LNCAP (cell line): ENCODE measurements around the gene TFDP3.

Experiments
- TF ChIP-seq, protein P1 (sequence below): fragments of 450-650 bp; IDR thresholded peaks from 2 replicates; pipeline ENCODE4 v1.5.1; 2017; ENCODE audit warnings: mild to moderate bottlenecking

Gene TFDP3

DNA sequence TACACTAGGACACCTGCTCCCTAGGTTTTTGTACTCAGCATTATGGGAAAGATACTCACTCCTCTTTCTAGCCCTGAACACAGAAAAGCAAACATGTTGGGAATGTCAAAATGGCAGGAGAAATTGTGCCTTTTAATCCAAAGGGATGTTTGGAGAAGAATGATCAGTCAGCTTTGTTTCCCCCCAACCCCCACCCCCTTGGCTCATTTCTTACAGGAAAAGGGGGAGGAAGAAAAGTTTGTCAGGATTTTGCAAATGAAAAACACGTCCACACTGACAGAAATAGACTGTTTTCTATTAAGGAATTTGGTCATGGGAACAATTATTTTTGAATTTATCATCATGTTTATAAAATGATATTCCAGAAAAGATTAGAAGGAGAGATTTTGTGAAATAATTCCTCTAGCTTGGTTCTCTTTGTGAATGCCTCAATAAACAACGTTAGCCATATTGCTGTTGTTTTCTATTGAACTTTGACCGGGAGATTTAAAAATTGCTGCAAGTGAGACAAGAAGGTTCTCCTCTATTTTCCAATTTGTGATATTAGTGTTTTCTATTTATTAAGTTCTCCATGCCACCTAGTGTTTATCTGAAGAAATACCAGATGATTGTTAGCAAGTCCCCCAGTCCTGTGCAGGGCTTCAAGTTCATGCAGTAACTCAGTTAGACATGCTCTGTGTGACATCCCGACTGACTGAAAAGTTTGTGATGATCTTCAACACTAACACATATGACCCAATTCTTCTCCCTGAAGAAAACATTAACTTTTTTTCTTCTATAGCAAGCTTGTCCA lies 31.3 kb upstream of the TFDP3 start:
- TF ChIP-seq, protein P1, sequence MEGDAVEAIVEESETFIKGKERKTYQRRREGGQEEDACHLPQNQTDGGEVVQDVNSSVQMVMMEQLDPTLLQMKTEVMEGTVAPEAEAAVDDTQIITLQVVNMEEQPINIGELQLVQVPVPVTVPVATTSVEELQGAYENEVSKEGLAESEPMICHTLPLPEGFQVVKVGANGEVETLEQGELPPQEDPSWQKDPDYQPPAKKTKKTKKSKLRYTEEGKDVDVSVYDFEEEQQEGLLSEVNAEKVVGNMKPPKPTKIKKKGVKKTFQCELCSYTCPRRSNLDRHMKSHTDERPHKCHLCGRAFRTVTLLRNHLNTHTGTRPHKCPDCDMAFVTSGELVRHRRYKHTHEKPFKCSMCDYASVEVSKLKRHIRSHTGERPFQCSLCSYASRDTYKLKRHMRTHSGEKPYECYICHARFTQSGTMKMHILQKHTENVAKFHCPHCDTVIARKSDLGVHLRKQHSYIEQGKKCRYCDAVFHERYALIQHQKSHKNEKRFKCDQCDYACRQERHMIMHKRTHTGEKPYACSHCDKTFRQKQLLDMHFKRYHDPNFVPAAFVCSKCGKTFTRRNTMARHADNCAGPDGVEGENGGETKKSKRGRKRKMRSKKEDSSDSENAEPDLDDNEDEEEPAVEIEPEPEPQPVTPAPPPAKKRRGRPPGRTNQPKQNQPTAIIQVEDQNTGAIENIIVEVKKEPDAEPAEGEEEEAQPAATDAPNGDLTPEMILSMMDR = no peak

GRCh38 chrX:133248177-133248576 lies 30.0 kb upstream of the TFDP3 start:
- TF ChIP-seq, protein P1 = no peak

DNA sequence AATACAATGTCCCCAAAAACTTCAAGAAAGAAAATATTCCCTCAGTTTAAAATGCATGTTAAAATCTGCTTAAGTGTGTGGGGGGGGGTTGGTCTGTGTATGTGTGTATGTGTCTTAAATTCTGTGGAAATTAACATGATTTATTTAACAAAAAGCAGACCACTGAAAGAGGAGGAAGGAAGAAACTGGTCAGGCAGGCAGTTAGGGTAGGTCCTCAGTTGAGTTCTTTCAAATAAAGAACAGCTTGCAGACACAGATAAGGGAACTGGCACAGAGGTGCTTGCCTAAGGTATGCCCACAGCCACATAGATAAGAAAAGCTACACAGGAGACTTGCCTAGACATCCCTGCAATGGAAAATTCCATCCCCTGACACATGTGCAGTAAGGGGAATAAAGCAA lies 28.8 kb upstream of the TFDP3 start:
- TF ChIP-seq, protein P1 = no peak

DNA sequence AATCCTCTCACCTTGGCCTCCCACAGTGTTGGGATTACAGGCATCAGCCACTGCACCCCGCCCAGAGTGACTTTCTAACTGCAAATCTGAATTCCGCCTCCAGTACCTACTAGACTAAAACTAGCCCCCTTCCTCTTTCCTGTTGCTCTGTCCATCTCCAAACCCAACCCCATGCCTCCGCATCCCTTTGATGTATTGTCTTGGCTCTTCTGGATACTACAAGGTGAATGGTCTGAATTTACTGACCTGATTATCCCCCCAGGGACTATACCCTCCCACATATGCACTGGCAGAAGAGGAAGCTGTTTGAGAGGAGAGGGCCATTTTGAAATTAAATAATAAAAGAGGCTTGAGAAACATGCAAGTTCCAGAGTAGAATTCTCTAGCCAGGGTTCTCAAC lies 17.7 kb upstream of the TFDP3 start:
- TF ChIP-seq, protein P1 = no peak

DNA sequence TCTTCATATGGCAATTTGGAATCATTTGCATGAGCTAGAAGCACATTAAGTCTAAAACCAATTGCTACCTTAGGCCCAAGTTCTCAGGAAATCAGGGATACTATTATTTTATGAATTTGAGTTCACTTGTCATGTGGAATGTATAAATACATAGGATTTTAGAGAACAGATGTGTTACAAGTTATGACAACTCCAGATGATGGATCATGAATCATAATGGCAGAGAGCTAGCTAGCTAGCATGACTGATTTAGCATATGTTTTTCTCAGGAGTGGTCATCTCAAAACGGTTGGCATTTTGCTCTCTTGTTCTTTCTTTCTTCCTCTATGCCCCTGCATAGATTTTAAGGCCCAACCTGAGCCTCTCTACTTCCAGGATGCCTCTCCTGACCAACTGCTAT lies 14.2 kb upstream of the TFDP3 start:
- TF ChIP-seq, protein P1 = no peak

GRCh38 chrX:133229361-133229760 lies 11.2 kb upstream of the TFDP3 start:
- TF ChIP-seq, protein P1 = no peak

- TF ChIP-seq, protein P1 = peak; percentile 42; the same call in 1 of the 2 replicates
Measured at GRCh38 chrX:133215747-133216146, 2.4 kb downstream of the TFDP3 start.

DNA sequence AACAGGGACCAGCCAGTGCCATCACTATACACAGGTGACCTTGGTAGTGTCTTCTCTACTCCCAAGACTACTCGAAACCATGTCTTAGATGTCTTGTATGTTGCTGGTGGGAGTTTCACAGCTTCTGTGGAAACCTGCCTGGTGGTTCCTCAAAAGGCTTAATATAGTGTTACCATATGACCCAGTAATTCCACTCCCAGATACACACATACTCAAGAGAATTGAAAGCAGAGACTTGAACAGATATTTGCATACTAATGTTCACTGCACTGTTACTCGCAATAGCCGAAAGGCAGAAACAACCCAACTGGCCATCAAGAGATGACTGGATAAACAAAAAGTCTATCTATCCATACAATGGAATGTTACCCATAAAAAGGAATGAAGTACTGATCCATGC lies 3.1 kb downstream of the TFDP3 start:
- TF ChIP-seq, protein P1 = no peak
